ENCODE measurements around the gene PTPN3.

The PTPN3 gene

GRCh38 chr9:109500421-109500974 lies 2.4 kb upstream of the PTPN3 start:
- no peak for DNase-seq

GRCh38 chr9:109499631-109500410 lies 1.7 kb upstream of the PTPN3 start:
- no peak for DNase-seq

- DNase-seq = no peak
These were observed 1.1 kb upstream of the PTPN3 start for GRCh38 chr9:109499093-109499630.

DNA sequence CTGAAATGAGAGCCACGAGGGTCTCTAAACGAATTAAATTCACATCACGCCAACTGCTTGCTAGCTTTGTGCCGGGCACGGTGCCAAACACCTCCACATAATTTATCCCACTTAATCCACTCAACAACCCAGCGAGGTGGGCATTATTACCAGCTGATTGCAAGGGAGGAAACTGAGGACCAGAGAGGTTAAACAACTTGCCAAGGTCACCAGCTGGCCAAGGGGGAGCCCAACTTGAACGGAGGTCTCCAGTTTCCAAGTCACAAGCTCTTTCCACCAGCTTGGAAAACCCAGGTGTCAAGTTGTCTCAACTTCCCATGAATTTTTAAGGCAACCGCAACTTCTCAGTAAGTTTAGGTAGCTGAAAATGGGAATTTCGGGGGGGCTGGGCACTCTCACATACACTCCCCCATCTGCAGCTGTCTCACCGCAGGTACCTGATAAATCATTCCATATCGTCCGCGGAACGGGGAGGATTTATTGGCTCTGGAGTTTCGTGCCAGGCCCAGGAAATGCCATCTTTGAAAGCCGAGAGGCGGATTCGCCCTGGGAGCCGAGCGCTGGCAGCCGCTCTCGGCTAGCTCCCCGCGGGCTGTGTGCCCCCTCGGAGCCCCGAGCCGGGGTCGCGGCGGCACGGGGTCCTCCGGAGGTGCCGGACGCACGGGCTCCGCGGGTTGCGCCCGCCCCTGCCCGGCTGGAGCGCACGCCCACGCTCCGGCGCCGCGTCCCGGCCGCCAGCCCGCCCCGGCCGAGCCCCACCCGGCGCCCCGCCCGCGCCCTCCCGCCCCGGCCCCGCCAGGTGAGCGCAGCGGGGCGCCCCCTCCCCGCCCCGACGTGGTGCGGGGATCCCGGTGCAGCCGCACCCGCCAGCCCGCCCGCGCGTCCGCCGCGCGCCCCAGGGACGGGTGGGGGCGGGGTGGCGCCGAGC lies 617 bp downstream of the PTPN3 start:
- no peak for DNase-seq

DNA sequence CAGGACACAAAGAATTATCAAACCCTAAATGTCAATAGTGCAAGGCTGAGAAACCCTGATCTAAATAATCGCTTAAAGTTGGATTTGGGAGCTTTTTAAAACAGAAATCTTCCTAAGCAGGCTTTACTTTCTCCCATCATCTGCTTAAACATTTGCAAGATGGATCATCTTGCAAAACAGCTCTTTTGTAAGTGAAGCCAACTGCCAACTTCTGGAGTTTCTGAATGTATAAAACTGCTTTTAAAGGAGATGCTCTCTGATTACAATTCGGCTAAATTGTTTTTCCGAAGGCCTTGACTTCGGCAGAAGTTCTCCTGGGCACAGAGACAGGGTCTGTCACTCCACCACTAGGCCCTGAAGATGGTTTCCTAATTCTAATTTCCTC lies 1.3 kb downstream of the PTPN3 start:
- DNase-seq = no peak

GRCh38 chr9:109496218-109496617 lies 1.9 kb downstream of the PTPN3 start:
- no peak for DNase-seq

GRCh38 chr9:109493648-109494047 lies 4.5 kb downstream of the PTPN3 start:
- DNase-seq = no peak

DNA sequence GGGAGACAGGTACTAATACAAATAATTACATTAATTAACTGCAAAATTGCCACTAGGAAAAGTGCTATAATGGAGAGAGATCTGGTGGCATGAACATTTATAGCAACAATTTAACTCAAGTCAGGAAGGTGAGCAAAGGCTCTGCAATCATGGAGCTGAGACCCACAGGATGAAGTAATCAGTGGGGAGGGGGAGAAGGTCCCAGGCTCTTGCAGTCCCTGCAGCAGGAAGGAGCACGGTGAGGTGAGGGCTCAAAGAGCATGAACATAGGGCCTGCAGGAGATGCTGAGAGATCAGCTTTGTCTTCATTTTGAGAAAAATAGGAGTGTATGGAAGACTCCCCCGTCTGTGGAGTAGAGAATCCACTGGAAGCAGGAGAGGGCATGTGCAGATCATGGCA lies 6.5 kb downstream of the PTPN3 start:
- DNase-seq = no peak

- no peak for DNase-seq
These were observed 9.2 kb downstream of the PTPN3 start for GRCh38 chr9:109488791-109489492.

GRCh38 chr9:109488351-109488750 lies 9.8 kb downstream of the PTPN3 start:
- no peak for DNase-seq

- DNase-seq = no peak
These were observed 10.9 kb downstream of the PTPN3 start for GRCh38 chr9:109487247-109487646.

DNA sequence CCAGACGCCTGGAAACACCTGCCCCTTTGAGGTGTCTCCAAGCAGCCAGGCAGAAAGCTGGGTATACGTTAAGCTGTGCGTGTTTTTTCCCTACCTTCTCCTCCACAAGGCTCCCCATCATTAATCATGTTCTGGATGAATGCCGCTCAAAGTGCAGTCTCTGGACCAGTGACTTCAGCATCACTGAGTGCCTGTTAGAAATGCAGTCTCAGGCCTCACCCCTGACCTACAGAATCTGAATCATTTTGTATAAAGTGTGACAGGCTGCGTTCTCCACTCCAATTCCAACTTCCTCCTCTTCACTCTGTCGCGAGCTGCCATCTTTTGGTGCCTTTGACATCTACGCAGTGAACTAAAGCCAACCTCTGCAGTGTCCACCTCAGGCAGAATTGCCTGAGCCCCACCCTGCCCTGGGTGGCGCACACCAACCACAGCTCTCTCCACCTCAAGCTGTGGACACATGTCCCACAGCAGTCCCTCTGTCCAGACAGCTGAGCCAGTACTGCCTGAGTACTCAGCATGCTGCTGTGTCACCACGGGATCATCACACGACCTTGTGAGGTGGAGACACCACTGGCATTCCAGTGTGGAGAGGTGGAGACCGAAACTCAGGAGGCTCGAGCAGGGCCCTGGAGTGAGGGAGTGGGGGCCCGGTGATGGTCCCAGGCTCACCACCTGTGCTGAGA lies 14.2 kb downstream of the PTPN3 start:
- DNase-seq = no peak

GRCh38 chr9:109482391-109482916 lies 15.7 kb downstream of the PTPN3 start:
- DNase-seq = no peak

- no peak for DNase-seq
These were observed 16.3 kb downstream of the PTPN3 start for GRCh38 chr9:109481856-109482255.

- no peak for DNase-seq
These were observed 18.3 kb downstream of the PTPN3 start for GRCh38 chr9:109479822-109480221.

DNA sequence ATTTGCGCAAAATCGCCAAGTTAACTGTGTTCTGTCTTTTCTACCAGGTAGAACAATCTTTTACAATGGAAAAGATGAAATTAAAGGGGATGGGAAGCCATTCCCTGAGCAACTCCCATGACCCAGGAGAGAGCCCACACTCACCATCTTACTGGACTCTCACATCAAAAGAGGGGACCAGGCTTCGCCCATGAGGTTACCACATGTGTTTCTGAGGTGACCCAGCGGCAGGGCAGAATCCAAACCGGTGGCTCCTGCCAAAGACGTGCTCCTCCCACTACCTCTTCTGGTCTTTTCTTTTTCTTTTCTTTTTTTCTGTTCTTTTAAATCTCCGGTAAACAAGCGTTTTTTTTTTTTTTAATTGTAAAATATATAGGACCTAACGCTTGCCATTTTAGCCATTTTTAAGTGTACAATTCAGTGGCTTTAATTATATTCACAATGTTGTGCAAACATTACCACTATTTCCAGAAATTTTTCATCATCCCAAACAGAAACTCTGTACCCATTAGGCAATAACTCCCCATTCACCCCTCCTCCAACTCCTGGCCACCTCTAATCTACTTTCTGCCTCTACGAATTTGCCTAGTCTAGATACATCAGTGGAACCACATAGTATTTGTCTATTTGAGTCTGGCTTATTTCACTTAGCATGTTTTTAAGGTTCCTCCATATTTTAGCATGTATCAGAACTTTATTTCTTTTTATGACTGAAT lies 19.3 kb downstream of the PTPN3 start:
- no peak for DNase-seq

DNA sequence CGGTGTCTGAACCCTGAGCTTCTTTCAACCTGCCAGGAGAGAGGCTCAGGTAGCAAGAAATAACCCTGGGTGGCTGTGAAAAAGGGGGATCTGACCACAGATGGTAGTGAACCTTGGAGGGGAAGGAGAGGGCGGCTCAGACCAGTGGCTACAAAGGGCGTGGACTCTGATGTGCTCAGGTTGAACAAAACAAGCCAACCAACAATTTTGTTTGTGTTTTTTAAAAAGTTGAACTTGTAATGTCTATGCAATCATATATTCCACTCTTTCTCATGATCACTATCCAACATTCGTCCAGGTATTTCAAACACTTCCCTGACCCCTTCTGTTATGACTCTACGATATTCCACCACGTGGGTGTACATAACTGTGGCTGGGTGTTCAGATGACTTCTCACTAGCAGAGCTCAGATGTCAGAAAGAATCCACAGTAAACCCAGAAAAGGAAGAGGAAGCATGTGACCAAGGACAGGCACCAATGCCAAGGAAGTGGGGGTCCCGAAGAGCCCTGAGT lies 20.0 kb downstream of the PTPN3 start:
- DNase-seq = no peak

DNA sequence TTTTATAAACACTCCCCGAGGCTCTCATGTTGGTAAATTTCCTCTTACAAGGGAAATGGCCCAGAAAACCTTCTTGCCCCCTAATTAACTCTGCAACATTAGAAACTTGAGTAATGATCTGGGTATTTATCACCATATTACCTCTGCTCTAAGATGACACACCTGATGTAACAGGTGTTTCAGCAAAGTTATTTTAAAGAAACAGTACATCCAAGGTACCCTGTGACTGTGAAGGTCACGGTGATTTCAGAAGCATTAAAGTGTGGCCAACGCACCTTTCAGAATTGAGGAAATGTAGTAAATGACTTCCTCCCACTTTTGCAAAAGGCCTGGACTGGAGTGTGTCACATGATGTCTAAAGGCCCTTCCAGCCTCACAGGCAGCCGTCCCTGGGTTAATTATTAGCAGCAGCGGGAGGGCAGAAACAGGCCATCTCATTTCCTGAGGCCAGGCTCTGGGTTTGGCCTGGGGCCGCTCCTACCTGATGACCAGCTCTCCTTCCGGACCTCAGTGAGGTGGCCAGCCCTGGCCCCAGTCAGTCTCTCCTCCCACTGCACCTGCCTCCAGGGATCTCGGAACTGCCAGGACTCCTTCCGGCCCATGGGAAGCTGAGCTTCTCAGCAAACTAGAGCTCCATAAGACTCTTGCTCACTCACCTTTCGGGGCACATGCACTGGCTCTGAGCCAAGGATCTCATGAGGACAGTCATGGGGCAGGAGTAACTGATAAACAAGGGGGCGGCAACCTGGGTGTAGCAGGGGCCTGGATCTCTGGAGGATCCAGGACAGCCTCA lies 20.7 kb downstream of the PTPN3 start:
- DNase-seq = no peak

DNA sequence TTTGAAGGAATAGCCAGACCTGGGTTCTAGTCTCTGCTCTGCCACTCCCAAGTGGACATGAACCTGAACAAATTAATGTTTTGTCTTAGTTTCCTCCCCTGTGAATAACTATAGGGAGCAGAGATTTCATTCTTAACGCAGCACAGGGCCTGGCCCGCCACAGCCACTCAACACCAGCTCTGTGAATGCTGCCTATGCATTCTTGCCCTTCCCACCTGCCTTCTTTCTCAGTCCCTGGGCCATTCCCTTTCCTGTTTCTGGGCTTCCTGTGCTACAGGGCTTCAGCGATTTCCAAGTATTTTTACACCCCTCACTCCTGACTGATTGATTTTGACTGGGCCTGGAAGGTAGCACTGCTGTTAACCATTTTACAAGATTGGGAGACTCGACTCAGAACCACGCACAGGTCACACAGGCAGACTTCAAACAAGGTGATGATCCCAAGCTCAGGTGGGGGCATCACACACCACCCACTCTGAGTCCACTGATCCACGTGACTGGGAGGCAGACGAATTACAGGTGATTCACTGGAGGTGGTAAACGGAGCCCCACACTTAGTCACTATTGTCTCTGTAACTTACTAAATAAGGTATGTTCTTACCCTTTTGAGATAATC lies 21.4 kb downstream of the PTPN3 start:
- no peak for DNase-seq

DNA sequence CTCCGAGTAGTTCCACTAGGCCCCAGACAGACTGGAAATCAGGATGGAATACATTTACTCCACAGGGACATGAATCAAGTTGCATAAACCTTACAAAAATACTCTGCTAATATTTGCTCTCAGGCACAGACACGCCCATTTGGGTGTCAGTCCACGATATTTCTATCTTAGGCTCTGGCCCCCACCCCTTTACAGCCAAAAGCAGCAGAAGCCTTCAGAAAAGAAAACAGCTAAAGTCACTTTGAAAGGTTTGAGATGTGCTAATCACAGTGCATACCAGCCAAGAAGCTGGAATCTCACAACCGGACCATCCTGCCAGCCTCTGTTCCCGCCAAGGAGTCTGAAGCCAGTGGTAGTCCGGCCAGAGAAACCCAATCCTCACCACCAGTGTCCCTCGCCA lies 22.6 kb downstream of the PTPN3 start:
- DNase-seq = no peak

Measured in suppressor macrophage treated with lipopolysaccharide for 1 hour (primary cell).